K562 (cell line): ENCODE results near the gene VPS9D1. TPM values are rescaled to one million over a fixed set of nuclear protein-coding genes. Genes with fewer than 3 reads are reported as not detected.
A peak's percentile ranks its signal among the peaks of the same experiment; 100 is the strongest.

Experiments
- ATAC-seq: fragments of 200-7000 bp; cut with Tn5 transposase; 3 replicates; pipeline ENCODE4 v1.9.1; 2020; ENCODE audit warnings: moderate library complexity
- BruUV-seq: library from RNA; stranded (reverse); fragments of 400-500 nt; replicated peaks from 2 replicates; lab custom pipeline; 2021; lab: Mats Ljungman, UMichigan
- CTCF ChIA-PET: fragments of 300-600 bp; formaldehyde crosslinking; extraction: SDS; loops from one replicate; lab custom pipeline; 2021; ENCODE audit warnings: low intra/inter-chr PET ratio; lab: Yijun Ruan, JAX
- POLR2A ChIA-PET: fragments of 300-600, 350-650 bp; sonication (Branson Sonifier 250); formaldehyde crosslinking; extraction: SDS; loops from one replicate; lab custom pipeline; 2021; ENCODE audit warnings: antibody characterized with exemption, inconsistent platforms; lab: Yijun Ruan, JAX
- DNase-seq, 4 experiments: peaks; one replicate each; pipeline versions ENCODE4 v3.0.0 to v3.0.0-alpha.2; 2011 to 2018; ENCODE audit warnings: low spot score in 3 of 4, mixed read lengths in 3 of 4; ENCODE audit errors: extremely low read depth in 1 of 4
- FAIRE-seq: peaks from 2 replicates; lab custom pipeline; 2011; peaks lifted over from hg19 to GRCh38; lab: Jason Lieb, UNC
- H2AFZ ChIP-seq: 2 replicates; pipeline ENCODE4 v1.6.0; 2011; ENCODE audit warnings: low read depth, low read length, control low read depth, inconsistent platforms
- H3K27ac ChIP-seq: fragments of 200-600 bp; 3 replicates; pipeline ENCODE4 v1.8.0; 2011; ENCODE audit warnings: low read depth, mild to moderate bottlenecking, control low read depth, inconsistent platforms, low read length, moderate library complexity, mixed read lengths; ENCODE audit errors: extremely low read depth
- H3K27me3 ChIP-seq, 2 experiments: fragments of 300-600 bp in 1 of 2; 2 replicates in 1 of 2; 3 replicates in 1 of 2; pipeline versions ENCODE4 v1.6.0 to v1.8.0; 2011; ENCODE audit warnings: inconsistent platforms in 2 of 2, low read length in 2 of 2, mild to moderate bottlenecking in 1 of 2, mixed read lengths in 1 of 2, moderate library complexity in 1 of 2; ENCODE audit not compliant: control insufficient read depth in 2 of 2, insufficient read depth in 2 of 2
- H3K36me3 ChIP-seq: fragments of 300-600 bp; 3 replicates; pipeline ENCODE4 v1.8.0; 2011; ENCODE audit warnings: mild to moderate bottlenecking, low read length, inconsistent platforms; ENCODE audit not compliant: control insufficient read depth, insufficient read depth
- H3K4me1 ChIP-seq, 2 experiments: fragments of 200-600 bp in 1 of 2; replicated peaks in 1 of 2; 2 replicates in 1 of 2; 3 replicates in 1 of 2; pipeline versions ENCODE4 v1.5.1 to v1.8.0; 2011; ENCODE audit warnings: inconsistent platforms in 2 of 2, low read length in 2 of 2, mild to moderate bottlenecking in 1 of 2, mixed read lengths in 1 of 2, moderate library complexity in 1 of 2; ENCODE audit not compliant: control insufficient read depth in 2 of 2, insufficient read depth in 2 of 2
- H3K4me2 ChIP-seq: 2 replicates; pipeline ENCODE4 v1.6.1; 2011; ENCODE audit warnings: low read length, control low read depth, inconsistent platforms, mixed read lengths; ENCODE audit not compliant: insufficient read depth
- H3K4me3 ChIP-seq: fragments of 200-600 bp; sonication (generic), shearing (Covaris generic); 2 replicates; pipeline ENCODE4 v1.5.1; 2016; ENCODE audit warnings: control low read depth, inconsistent platforms
- H3K79me2 ChIP-seq: fragments of 200-600 bp; 3 replicates; pipeline ENCODE4 v1.8.0; 2011; ENCODE audit warnings: low read length, inconsistent platforms; ENCODE audit not compliant: control insufficient read depth, insufficient read depth
- H3K9ac ChIP-seq, 2 experiments: 2 replicates each; pipeline versions ENCODE4 v1.6.0 to v1.6.1; 2011; ENCODE audit warnings: low read depth in 2 of 2, low read length in 2 of 2, control low read depth in 1 of 2, inconsistent platforms in 1 of 2, mild to moderate bottlenecking in 1 of 2, mixed read lengths in 1 of 2; ENCODE audit not compliant: insufficient read depth in 1 of 2
- H3K9me1 ChIP-seq: one replicate; pipeline ENCODE4 v1.6.0; 2011; ENCODE audit warnings: inconsistent platforms, mild to moderate bottlenecking, low read length, moderate library complexity; ENCODE audit not compliant: control insufficient read depth, insufficient read depth
- H3K9me3 ChIP-seq: replicated peaks from 2 replicates; pipeline ENCODE4 v1.5.1; 2011; ENCODE audit warnings: low read depth, low read length, inconsistent platforms; ENCODE audit not compliant: control insufficient read depth, insufficient read depth
- H4K20me1 ChIP-seq: replicated peaks from 2 replicates; pipeline ENCODE4 v1.6.1; 2011; ENCODE audit warnings: low read length, inconsistent platforms, mixed read lengths; ENCODE audit not compliant: control insufficient read depth, insufficient read depth
- ATF3 ChIP-seq, 2 experiments: fragments of 450-650 bp in 1 of 2; sonication (generic) in 1 of 2; formaldehyde crosslinking in 1 of 2; IDR thresholded peaks in 1 of 2; conservative IDR thresholded peaks in 1 of 2; 2 replicates each; pipeline versions ENCODE4 v1.6.1 to v1.8.1; 2016 to 2023; ENCODE audit warnings: mild to moderate bottlenecking in 2 of 2, moderate library complexity in 2 of 2, inconsistent platforms in 1 of 2, missing genetic modification reagents in 1 of 2
- ATF6 ChIP-seq: sonication (generic); formaldehyde crosslinking; IDR thresholded peaks from 2 replicates; pipeline ENCODE4 v1.4.0; 2020; ENCODE audit warnings: mild to moderate bottlenecking, missing genetic modification reagents
- E2F5 ChIP-seq: sonication (generic); formaldehyde crosslinking; IDR thresholded peaks from 2 replicates; pipeline ENCODE4 v1.8.0; 2022; ENCODE audit warnings: mild to moderate bottlenecking, missing genetic modification reagents
- E2F8 ChIP-seq: fragments of 450-650 bp; IDR thresholded peaks from 2 replicates; pipeline ENCODE4 v1.7.1; 2018; ENCODE audit warnings: mild to moderate bottlenecking, low read depth; ENCODE audit not compliant: partially characterized antibody
- GTF2E2 ChIP-seq: fragments of 200-800 bp; sonication (Bioruptor generic); IDR thresholded peaks from 2 replicates; pipeline ENCODE4 v1.6.1; 2016; ENCODE audit warnings: missing genetic modification characterization, missing compliant biosample characterization
- TCF7 ChIP-seq: sonication (generic); IDR thresholded peaks from 2 replicates; pipeline ENCODE4 v1.6.1; 2016; ENCODE audit warnings: antibody characterized with exemption, borderline replicate concordance
- ZBTB1 ChIP-seq: sonication (generic); formaldehyde crosslinking; IDR thresholded peaks from 2 replicates; pipeline ENCODE4 v1.8.1; 2023; ENCODE audit warnings: missing genetic modification reagents, low read depth, mild to moderate bottlenecking, borderline replicate concordance
- ZBTB7A ChIP-seq: IDR thresholded peaks from 2 replicates; pipeline ENCODE4 v1.6.1; 2011; ENCODE audit warnings: low read depth, mild to moderate bottlenecking, low read length, moderate library complexity, borderline replicate concordance; ENCODE audit not compliant: control insufficient read depth
- ZNF740 ChIP-seq, 3 experiments: fragments of 200-800 bp in 1 of 3; sonication (Bioruptor generic) in 1 of 3; sonication (generic) in 1 of 3; formaldehyde crosslinking in 1 of 3; IDR thresholded peaks; 2 replicates each; pipeline versions ENCODE4 v1.6.1 to v1.8.0; 2016 to 2022; ENCODE audit warnings: mild to moderate bottlenecking in 2 of 3, missing compliant biosample characterization in 2 of 3, missing genetic modification characterization in 2 of 3, missing genetic modification reagents in 1 of 3
- ZNF780A ChIP-seq: fragments of 250-450 bp; sonication (Bioruptor Pico); IDR thresholded peaks from 2 replicates; pipeline ENCODE4 v1.5.0; 2021; ENCODE audit warnings: mild to moderate bottlenecking
- WGBS: fragments of 100-300 bp; shearing (Covaris generic); methylation state at CpG from one replicate; pipeline ENCODE4 v1.1.6; 2016; ENCODE audit warnings: low coverage, mixed read lengths; ENCODE audit not compliant: insufficient coverage; ENCODE audit errors: missing lambda C conversion rate; 5-methylcytosine and 5-hydroxymethylcytosine counted together
- in situ Hi-C: fragments of 300-500 bp; cut with MboI; formaldehyde crosslinking; loops from 4 replicates; pipeline ENCODE4 v1.15.0; 2018; ENCODE audit warnings: inconsistent platforms, mixed read lengths
- intact Hi-C: fragments of 100-400 bp; cut with micrococcal nuclease; formaldehyde crosslinking; loops from 2 replicates; pipeline ENCODE4 v1.14.2; 2022
- polyA plus RNA-seq, 8 experiments: library from polyadenylated mRNA; depleted of rRNA in 4 of 8; stranded (reverse) in 5 of 8; unstranded in 3 of 8; fragments of >200 nt; fragmentation: Nextera tagmentation in 2 of 8; fragmentation: Illumina TruSeq in 1 of 8; extraction: Ambion mirVana in 2 of 8; extraction: Trizol in 1 of 8; gene quantifications; 2 replicates each; pipeline versions ENCODE4 v1.2.1 to v1.2.3, GENCODE V29; 2011 to 2014; ENCODE audit warnings: inconsistent platforms in 1 of 8, missing spikeins in 1 of 8
- total RNA-seq, 7 experiments: library from RNA; depleted of rRNA in 6 of 7; stranded (reverse); fragments of >200 nt in 6 of 7; fragmentation: Illumina TruSeq in 2 of 7; extraction: Trizol in 2 of 7; gene quantifications; 2 replicates each; pipeline versions ENCODE4 v1.2.1 to v1.2.3, GENCODE V29; 2011 to 2021; ENCODE audit warnings: low replicate concordance in 1 of 7

VPS9D1 gene
- total and polyA plus RNA-seq, 9 of the 15 experiments (the other 6 are each of a cell fraction or from before 2014, with no cell fraction given): 0.33 to 3.1 (median 1.1) TPM

- TF ChIP-seq ZNF740 (CRISPR knock-in tag; IDR thresholded peaks at IDR 0.05): 0 out of 2 replicates have a peak, but pooled peaks have one; percentile 9
- no peak for TF ChIP-seq ZNF740 (tag; IDR thresholded peaks at IDR 0.05)
- no peak for TF ChIP-seq ZBTB1
- peak; percentile 32 for TF ChIP-seq ZBTB7A
- no peak for TF ChIP-seq ATF3 (IDR thresholded peaks at IDR 0.05)
- no peak for TF ChIP-seq ATF3 (CRISPR knock-in tag; conservative IDR thresholded peaks at IDR 0.05)
- no peak for TF ChIP-seq ZNF780A (CRISPR knock-in tag)
- TF ChIP-seq TCF7: no peak
- TF ChIP-seq, all 486 proteins: peak for 7
These were observed 3.6 kb downstream of the VPS9D1 start (continued) for GRCh38 chr16:89716916-89717687.

- in situ Hi-C loops: no loop called here
- no peak for TF ChIP-seq E2F5 (CRISPR knock-in tag)
- TF ChIP-seq ATF6 (CRISPR knock-in tag): no peak
- TF ChIP-seq E2F8: no peak
- TF ChIP-seq GTF2E2 (tag): no peak
These were observed 4.2 kb downstream of the VPS9D1 start for GRCh38 chr16:89716493-89716892.

More at GRCh38 chr16:89716493-89716892, 4.2 kb downstream of the VPS9D1 start:
- Histone ChIP-seq H3K9ac (peak overlapping the region in 1 of 2 experiments; percentile 71; a peak in 2 of 4 replicates), H3K4me1 (peaks cover 30 to 75% of the 10 kb centered on the region in 2 experiments), H3K9me1 (no peaks in the 10 kb centered on the region), H3K27ac (no peak overlapping the region), H3K79me2 (peaks cover 31% of the 10 kb centered on the region), H4K20me1 (peaks cover 15% of the 10 kb centered on the region; the same call in 1 of the 2 replicates), H3K4me3 (no peak overlapping the region), H2AFZ (no peak overlapping the region), H3K36me3 (peaks cover 47% of the 10 kb centered on the region), H3K4me2 (no peak overlapping the region), H3K9me3 (0 out of 2 replicates have a peak, but pooled peaks cover 2% of the 10 kb centered on the region), H3K27me3 (no peaks in the 10 kb centered on the region)
- no TSS peak for BruUV-seq
- FAIRE-seq: no peak
- POLR2A ChIA-PET: interaction anchor here (0.6 to 5.7 kb wide), 5 partner anchors 9 to 217 kb away, joined by 3 to 45 read pairs (median 3); no protein-coding TSS in a partner anchor
- ATAC-seq: no peak
- CTCF ChIA-PET: no interaction called here
- intact Hi-C loops: no loop called here
- DNase-seq: no peak
- 93% methylated on average over 14 of the region's 15 CpGs for WGBS
